Measurements from ENCODE around the gene STOX1.

GRCh38 chr10:68781613-68782574 lies 45.4 kb upstream of the STOX1 start:
- TF ChIP-seq, protein P1, sequence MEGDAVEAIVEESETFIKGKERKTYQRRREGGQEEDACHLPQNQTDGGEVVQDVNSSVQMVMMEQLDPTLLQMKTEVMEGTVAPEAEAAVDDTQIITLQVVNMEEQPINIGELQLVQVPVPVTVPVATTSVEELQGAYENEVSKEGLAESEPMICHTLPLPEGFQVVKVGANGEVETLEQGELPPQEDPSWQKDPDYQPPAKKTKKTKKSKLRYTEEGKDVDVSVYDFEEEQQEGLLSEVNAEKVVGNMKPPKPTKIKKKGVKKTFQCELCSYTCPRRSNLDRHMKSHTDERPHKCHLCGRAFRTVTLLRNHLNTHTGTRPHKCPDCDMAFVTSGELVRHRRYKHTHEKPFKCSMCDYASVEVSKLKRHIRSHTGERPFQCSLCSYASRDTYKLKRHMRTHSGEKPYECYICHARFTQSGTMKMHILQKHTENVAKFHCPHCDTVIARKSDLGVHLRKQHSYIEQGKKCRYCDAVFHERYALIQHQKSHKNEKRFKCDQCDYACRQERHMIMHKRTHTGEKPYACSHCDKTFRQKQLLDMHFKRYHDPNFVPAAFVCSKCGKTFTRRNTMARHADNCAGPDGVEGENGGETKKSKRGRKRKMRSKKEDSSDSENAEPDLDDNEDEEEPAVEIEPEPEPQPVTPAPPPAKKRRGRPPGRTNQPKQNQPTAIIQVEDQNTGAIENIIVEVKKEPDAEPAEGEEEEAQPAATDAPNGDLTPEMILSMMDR (optimal IDR thresholded peaks at IDR 0.05 in 1 of 3, IDR thresholded peaks at IDR 0.05 in 1 of 3, conservative IDR thresholded peaks at IDR 0.05 in 1 of 3; ENCODE audit: extremely low read depth in 1 of 3, insufficient read depth in 2 of 3, low read length in 3 of 3): no peak
- no peak for TF ChIP-seq EZH2 (IDR thresholded peaks at IDR 0.05; ENCODE audit: low read length)

Measured in keratinocyte (primary cell).